Raji (cell line): ENCODE results near the gene IFI27.

ENCODE experiments used
- POLR2A ChIP-seq: IDR thresholded peaks from 2 replicates; pipeline ENCODE4 v1.6.1; 2011; ENCODE audit warnings: low read depth, low read length, control low read depth; ENCODE audit not compliant: insufficient read depth

Gene IFI27

DNA sequence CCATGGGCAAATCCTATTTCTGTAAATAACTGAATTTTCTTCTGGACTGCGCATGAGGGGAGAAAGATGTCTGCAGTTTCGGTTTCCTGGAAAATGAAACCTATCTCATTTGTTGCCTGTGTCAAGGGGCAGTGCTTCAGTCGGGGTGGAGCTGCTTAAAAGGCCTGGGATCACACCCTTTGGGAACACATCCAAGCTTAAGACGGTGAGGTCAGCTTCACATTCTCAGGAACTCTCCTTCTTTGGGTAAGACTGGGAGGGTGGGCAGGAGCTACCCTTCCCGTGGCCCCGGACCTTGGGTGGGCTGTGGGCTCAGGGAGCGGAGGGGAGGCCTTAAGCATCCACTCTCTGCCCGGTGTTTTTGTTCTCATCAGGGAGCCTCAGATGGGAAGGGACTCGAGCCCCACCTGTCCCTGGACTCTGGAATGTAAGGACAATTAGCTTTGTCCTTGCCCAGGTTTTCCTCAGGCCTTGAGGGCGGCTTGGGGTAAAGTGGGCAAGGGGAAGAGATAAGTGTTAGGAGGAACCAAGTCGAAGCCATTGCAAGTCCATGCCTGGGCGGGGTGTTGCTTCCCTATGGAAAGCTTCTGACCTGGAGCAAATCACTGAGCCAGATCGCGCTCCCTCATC lies at the start of gene IFI27:
Gene IFI27, plus strand, starts transcription at position 185 of the 630 bp plus-strand sequence.
- TF ChIP-seq POLR2A = no peak

GRCh38 chr14:94062344-94062940 lies 48.1 kb upstream of the IFI27 start:
- no peak for TF ChIP-seq POLR2A

- TF ChIP-seq POLR2A = no peak
Measured at GRCh38 chr14:94066089-94066676, 44.4 kb upstream of the IFI27 start.

GRCh38 chr14:94074534-94074933 lies 36.0 kb upstream of the IFI27 start:
- no peak for TF ChIP-seq POLR2A

DNA sequence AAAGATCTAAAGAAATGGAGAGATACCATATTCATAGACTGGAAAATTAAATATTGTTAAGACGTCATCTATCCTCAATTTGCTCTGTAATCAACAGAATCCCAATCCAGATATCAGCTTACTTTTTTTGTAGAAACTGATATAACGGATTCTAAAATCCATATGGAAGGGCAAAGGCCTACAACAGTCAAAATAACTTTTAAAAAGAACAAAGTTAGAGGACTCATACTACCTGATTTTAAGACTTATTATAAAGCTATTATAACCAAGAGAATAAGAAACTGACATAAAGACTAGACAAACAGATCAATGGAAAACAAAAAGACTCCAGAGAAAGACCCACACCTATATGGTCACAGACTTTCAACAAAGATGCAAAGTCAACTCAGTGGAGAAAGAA lies 35.5 kb upstream of the IFI27 start:
- TF ChIP-seq POLR2A = no peak

DNA sequence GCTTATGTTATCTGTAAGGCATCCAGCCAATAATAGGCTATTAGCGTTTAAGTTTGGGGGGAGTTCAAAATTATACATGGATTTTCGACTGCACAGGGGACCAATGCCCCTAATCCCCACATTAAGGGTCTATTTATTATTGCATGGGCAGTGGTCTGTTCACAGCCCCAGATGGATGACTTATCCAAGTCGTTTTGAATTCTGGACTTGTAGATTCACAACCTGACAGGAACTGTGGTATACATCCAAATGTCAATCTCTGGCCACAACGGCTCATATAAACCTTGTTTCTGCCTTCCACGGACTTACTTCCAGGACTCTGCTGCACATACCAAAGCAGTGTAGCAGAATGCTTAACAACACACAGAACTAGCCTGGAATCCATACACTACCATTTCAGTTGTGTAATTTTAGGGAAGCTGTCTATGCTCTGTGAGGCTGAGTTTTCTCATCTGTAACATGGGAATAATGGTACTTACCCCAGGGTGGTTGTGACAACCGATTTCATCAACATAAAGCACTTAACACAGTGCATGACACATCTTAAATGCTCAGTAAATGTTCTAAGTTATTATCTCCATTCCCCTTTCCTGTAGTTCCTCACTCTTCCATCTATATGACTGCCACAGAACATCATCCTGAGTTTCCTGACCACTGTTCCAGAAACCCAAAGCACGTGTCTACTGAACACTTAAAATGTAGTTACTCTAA lies 33.3 kb upstream of the IFI27 start:
- TF ChIP-seq POLR2A = no peak

GRCh38 chr14:94077823-94078222 lies 32.7 kb upstream of the IFI27 start:
- no peak for TF ChIP-seq POLR2A

GRCh38 chr14:94079891-94080620 lies 30.5 kb upstream of the IFI27 start:
- TF ChIP-seq POLR2A = no peak

DNA sequence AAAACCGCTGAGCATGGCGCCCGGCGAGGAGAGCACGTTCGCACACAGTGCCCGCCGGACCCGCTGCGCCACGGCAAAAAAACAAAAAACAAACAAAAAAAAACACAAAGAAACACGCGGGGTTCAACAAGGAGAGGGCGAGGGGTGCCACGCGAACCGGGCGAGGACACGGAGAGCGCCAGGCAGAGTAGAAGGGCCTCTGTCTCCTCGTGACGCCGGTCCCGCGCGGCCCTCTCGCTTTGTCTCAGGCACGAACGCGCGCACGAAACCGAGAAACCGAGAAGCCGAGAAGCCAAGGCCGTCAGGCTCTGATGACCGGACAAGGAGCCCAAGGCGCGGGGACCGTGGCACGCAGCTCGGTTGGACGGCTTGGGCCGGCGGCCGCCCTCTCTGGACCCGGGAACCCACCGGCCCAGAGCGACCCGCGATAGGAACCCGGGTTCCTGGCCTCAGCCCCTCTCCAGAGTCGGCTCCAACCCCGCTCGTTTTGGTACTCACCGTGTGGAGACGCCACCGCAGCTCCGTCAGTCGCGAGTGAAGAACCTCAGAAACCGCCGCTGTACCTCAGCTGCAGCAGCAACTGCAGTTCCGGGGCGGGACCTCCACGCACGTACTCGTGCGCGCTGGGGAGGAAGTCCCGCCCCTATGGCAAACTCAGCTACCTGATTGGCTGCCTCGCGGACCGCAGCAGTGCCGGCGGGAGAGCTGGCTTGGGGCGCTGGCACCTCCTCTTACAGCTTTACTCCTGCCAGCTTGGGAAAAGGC lies 29.7 kb upstream of the IFI27 start, which contains the start of the genes DDX24 and IFI27L1:
Gene DDX24, minus strand, starts transcription at position 582 of the 765 bp plus-strand sequence. CDS start 1,460 bp downstream, outside the sequence.
Gene IFI27L1, plus strand, starts transcription at position 690 of the 765 bp plus-strand sequence. CDS start 15,628 bp downstream, outside the sequence.
- TF ChIP-seq POLR2A = peak; percentile 94

- no peak for TF ChIP-seq POLR2A
Measured at GRCh38 chr14:94081386-94081820, 29.1 kb upstream of the IFI27 start.

- no peak for TF ChIP-seq POLR2A
Measured at GRCh38 chr14:94087891-94088290, 22.6 kb upstream of the IFI27 start.

DNA sequence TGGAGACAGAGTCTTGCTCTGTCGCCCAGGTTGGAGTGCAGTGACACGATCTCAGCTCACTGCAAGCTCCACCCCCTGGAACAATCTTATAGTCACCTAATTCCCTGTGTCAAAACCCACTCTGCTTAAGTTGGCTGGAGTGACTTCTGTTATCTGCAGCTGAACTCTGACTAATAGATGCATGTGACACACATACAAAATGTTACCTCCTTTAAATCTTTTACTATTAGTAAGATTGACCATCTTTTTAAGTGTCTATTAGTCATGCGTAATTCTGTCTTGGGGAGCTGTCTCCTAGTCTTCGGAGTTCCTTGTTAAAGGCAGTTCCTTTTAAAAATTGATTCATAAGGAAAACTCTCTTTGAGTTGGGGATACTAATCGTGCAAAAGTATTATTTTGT lies 22.0 kb upstream of the IFI27 start:
- TF ChIP-seq POLR2A = no peak

DNA sequence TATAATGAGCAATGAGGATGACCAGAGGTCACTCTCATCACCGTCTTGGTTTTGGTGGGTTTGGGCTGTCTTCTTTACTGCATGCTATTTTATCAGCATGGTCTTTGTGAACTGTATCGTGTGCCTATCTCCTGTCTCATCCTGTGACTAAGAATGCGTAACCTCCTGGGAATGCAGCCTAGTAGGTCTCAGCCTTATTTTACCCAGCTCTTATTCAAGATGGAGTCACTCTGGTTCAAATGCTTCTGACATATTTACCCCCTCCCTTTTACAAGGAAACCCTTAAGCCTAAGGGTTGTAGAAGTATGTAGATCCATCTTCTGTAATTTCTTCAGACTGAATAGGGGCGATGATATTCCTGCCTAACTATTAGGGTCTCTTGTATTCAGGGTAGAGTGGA lies 21.1 kb upstream of the IFI27 start:
- TF ChIP-seq POLR2A = no peak

- TF ChIP-seq POLR2A = no peak
Measured at GRCh38 chr14:94093418-94093817, 17.1 kb upstream of the IFI27 start.
